Transverse colon (tissue), 4 donors: ENCODE data around the gene TTLL7.

Experiments
- CTCF ChIP-seq, 5 experiments: fragments of 200-600 bp in 3 of 5; fragments of 450-650 bp in 2 of 5; sonication (generic) in 3 of 5; IDR thresholded peaks; 1 replicate in 2 of 5; 2 replicates in 3 of 5; pipeline ENCODE4 v1.5.1; 2016 to 2017; ENCODE audit warnings: antibody characterized with exemption in 5 of 5, inconsistent platforms in 3 of 5, mild to moderate bottlenecking in 2 of 5, moderate library complexity in 1 of 5
- EP300 ChIP-seq: sonication (generic); formaldehyde crosslinking; IDR thresholded peaks from one replicate; pipeline ENCODE4 v1.6.1; 2017; ENCODE audit warnings: antibody characterized with exemption, low read depth
- POLR2A ChIP-seq: fragments of 450-650 bp; IDR thresholded peaks from one replicate; pipeline ENCODE4 v1.6.1; 2016; ENCODE audit warnings: antibody characterized with exemption, mild to moderate bottlenecking, moderate library complexity
- POLR2AphosphoS5 ChIP-seq, 3 donors: sonication (generic); formaldehyde crosslinking; IDR thresholded peaks; one replicate each; pipeline ENCODE4 v1.6.1; 2016; ENCODE audit warnings: antibody characterized with exemption in 3 of 3

GRCh38 chr1:84037758-84038611 lies 39.1 kb upstream of the TTLL7 start:
- TF ChIP-seq POLR2A = no peak
- TF ChIP-seq CTCF (IDR thresholded peaks at IDR 0.05) = no peak
- no peak for TF ChIP-seq POLR2AphosphoS5 (IDR thresholded peaks at IDR 0.05)
- TF ChIP-seq EP300 = no peak
